NCI-H510A treated with DMSO at 0.1 percent for 48 hours (cell line): ENCODE results near the gene FGD1.

Source experiments
- DNase-seq: peaks from one replicate; lab custom pipeline; 2025; lab: John Stamatoyannopoulos, UW

The FGD1 gene

DNA sequence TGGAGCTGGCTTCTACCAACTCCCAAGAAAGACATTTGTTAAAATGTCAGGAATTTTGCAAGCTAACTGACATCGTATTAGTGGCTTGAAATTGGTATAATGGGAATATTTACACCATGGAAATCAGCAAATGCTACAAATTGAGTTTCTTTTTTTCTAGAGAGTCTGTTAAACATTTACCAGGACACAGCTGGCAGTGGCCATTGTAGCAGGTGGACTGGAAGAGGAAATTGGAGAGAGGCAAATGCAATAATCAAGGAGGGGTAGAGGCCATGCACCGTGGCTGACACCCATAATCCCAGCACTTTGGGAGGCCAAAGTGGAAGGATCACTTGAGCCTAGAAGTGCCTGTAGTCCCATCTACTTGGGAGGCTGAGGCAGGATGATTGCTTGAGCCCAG lies 88.8 kb downstream of the FGD1 start:
- DNase-seq = no peak

- DNase-seq = no peak
These were observed 98.9 kb downstream of the FGD1 start for GRCh38 chrX:54397113-54397512.
